Tibial nerve (tissue), 4 donors: ENCODE measurements around the gene CBX5. TPM values are rescaled to one million over a fixed set of nuclear protein-coding genes. Genes with fewer than 3 reads are reported as not detected.
A peak's percentile ranks its signal among the peaks of the same experiment; 100 is the strongest.

Experiments
- DNase-seq, 2 donors: peaks; one replicate each; pipeline ENCODE4 v3.0.0-alpha.2; 2019; ENCODE audit warnings: low spot score in 2 of 2
- H3K27ac ChIP-seq, 4 donors: fragments of 200-600 bp; sonication (generic) in 3 of 4; one replicate each; pipeline ENCODE4 v1.5.1; 2017 to 2019; ENCODE audit warnings: mild to moderate bottlenecking in 1 of 4
- H3K27me3 ChIP-seq, 2 donors: fragments of 200-600 bp; sonication (generic) in 1 of 2; one replicate each; pipeline versions ENCODE4 v1.5.1 to v1.6.0; 2017 to 2019
- H3K36me3 ChIP-seq, 3 donors: fragments of 200-600 bp; sonication (generic); one replicate each; pipeline ENCODE4 v1.5.1; 2018 to 2019
- H3K4me1 ChIP-seq, 4 donors: fragments of 200-600 bp; sonication (generic) in 3 of 4; one replicate each; pipeline ENCODE4 v1.5.1; 2017 to 2019
- H3K4me3 ChIP-seq, 4 donors: fragments of 200-600 bp; sonication (generic) in 3 of 4; one replicate each; pipeline ENCODE4 v1.5.1; 2017 to 2019; ENCODE audit warnings: mild to moderate bottlenecking in 1 of 4, moderate library complexity in 1 of 4
- H3K9me3 ChIP-seq, 4 donors: fragments of 200-600 bp; sonication (generic) in 3 of 4; one replicate each; pipeline ENCODE4 v1.5.1; 2017 to 2019
- CTCF ChIP-seq, 5 experiments: fragments of 200-600 bp in 3 of 5; fragments of 450-650 bp in 2 of 5; sonication (generic) in 3 of 5; IDR thresholded peaks; one replicate each; pipeline ENCODE4 v1.5.1; 2016 to 2019; ENCODE audit warnings: antibody characterized with exemption in 5 of 5, mild to moderate bottlenecking in 3 of 5, moderate library complexity in 2 of 5
- EP300 ChIP-seq, 2 donors: sonication (generic); formaldehyde crosslinking; IDR thresholded peaks; one replicate each; pipeline ENCODE4 v1.6.1; 2017; ENCODE audit warnings: antibody characterized with exemption in 2 of 2, mild to moderate bottlenecking in 1 of 2
- POLR2A ChIP-seq, 2 donors: fragments of 450-650 bp; IDR thresholded peaks; one replicate each; pipeline ENCODE4 v1.6.1; 2017; ENCODE audit warnings: antibody characterized with exemption in 2 of 2, mild to moderate bottlenecking in 2 of 2, moderate library complexity in 2 of 2
- WGBS, 2 donors: methylation state at CpG; one replicate each; pipeline ENCODE4 v1.1.5; 2018; 5-methylcytosine and 5-hydroxymethylcytosine counted together
- total RNA-seq, 4 donors: library from RNA; depleted of rRNA; stranded (reverse); fragments of >200 nt; gene quantifications; one replicate each; pipeline ENCODE4 v1.1.0, GENCODE V29; 2016

Gene CBX5
- total RNA-seq, 4 donors from 2014 or later = 32.1 to 50.0 (median 42.4) TPM

- Histone ChIP-seq H3K4me3 (no peak overlapping the region), H3K9me3 (no peaks in the 10 kb centered on the region), H3K4me1 (peaks cover 0 to 24% (median 10%) of the 10 kb centered on the region in 4 donors), H3K27ac (no peak overlapping the region), H3K36me3 (no peaks in the 10 kb centered on the region), H3K27me3 (peaks cover 0 to 10% of the 10 kb centered on the region in 2 donors)
- DNase-seq = no peak
- TF ChIP-seq POLR2A (IDR thresholded peaks at IDR 0.05) (no peak), EP300 (IDR thresholded peaks at IDR 0.05) (no peak), CTCF (IDR thresholded peaks at IDR 0.05) (no peak)
- WGBS, 2 donors = 86 to 87% methylated on average over 6 of the region's 6 CpGs
Observed at GRCh38 chr12:54221402-54221984, 58.4 kb downstream of the CBX5 start.

GRCh38 chr12:54220567-54220966 lies 59.4 kb downstream of the CBX5 start:
- TF ChIP-seq POLR2A (IDR thresholded peaks at IDR 0.05) = no peak
- no peak for TF ChIP-seq CTCF (IDR thresholded peaks at IDR 0.05)
- no peak for TF ChIP-seq EP300 (IDR thresholded peaks at IDR 0.05)
- no peak for DNase-seq
- H3K9me3 ChIP-seq = no peaks in the 10 kb centered on the region
- WGBS, 2 donors = 65 to 75% methylated on average over 7 of the region's 7 CpGs
- no peak overlapping the region for H3K27ac ChIP-seq
- H3K27me3 ChIP-seq = peaks cover 0 to 10% of the 10 kb centered on the region in 2 donors
- peaks cover 0 to 33% (median 14%) of the 10 kb centered on the region in 4 donors for H3K4me1 ChIP-seq
- H3K4me3 ChIP-seq = no peak overlapping the region
- no peaks in the 10 kb centered on the region for H3K36me3 ChIP-seq

- DNase-seq = peak; percentile 64 to 83
- 27 to 41% methylated on average over 8 of the region's 8 CpGs for WGBS, 2 donors
Observed at GRCh38 chr12:54220092-54220557, 59.8 kb downstream of the CBX5 start.

GRCh38 chr12:54217774-54218241 lies 62.1 kb downstream of the CBX5 start:
- DNase-seq = no peak
- no peaks in the 10 kb centered on the region for H3K9me3 ChIP-seq
- H3K27ac ChIP-seq = no peak overlapping the region
- WGBS, 2 donors = 11 to 21% methylated on average over 36 to 39 of the region's 39 CpGs
- no peaks in the 10 kb centered on the region for H3K36me3 ChIP-seq
- TF ChIP-seq CTCF (IDR thresholded peaks at IDR 0.05) = no peak
- no peak for TF ChIP-seq POLR2A (IDR thresholded peaks at IDR 0.05)
- no peak for TF ChIP-seq EP300 (IDR thresholded peaks at IDR 0.05)
- peak overlapping the region; percentile 7 to 41 (median 20) for H3K4me3 ChIP-seq
- peaks cover 0 to 45% (median 14%) of the 10 kb centered on the region in 4 donors for H3K4me1 ChIP-seq
- H3K27me3 ChIP-seq = peaks cover 0 to 18% of the 10 kb centered on the region in 2 donors

More at GRCh38 chr12:54220092-54220557, 59.8 kb downstream of the CBX5 start:
- no peak overlapping the region for H3K27ac ChIP-seq
- H3K36me3 ChIP-seq = no peaks in the 10 kb centered on the region
- peaks cover 0 to 36% (median 14%) of the 10 kb centered on the region in 4 donors for H3K4me1 ChIP-seq
- H3K27me3 ChIP-seq = peaks cover 0 to 10% of the 10 kb centered on the region in 2 donors
- no peaks in the 10 kb centered on the region for H3K9me3 ChIP-seq
- TF ChIP-seq EP300 (IDR thresholded peaks at IDR 0.05) (no peak), POLR2A (IDR thresholded peaks at IDR 0.05) (no peak), CTCF (IDR thresholded peaks at IDR 0.05) (peak; percentile 73 to 90 (median 84))
- no peak overlapping the region for H3K4me3 ChIP-seq
